Renal cortical epithelial cell (primary cell): ENCODE data around the gene HLF. TPM values are rescaled to one million over a fixed set of nuclear protein-coding genes. Genes with fewer than 3 reads are reported as not detected.

ENCODE experiments used
- DNase-seq: peaks from one replicate; pipeline ENCODE4 v3.0.0-alpha.2; 2011; ENCODE audit warnings: low read depth
- total RNA-seq: library from RNA; depleted of rRNA; stranded (reverse); fragments of >200 nt; gene quantifications from 2 replicates; pipeline ENCODE4 v1.2.3, GENCODE V29; 2014

HLF gene
- total RNA-seq, 1 donor from 2014 or later, result 1.9 TPM

- no peak for DNase-seq
Observed at GRCh38 chr17:55258578-55259135, 6.1 kb upstream of the HLF start.

GRCh38 chr17:55259684-55260111, 5.1 kb upstream of the HLF start:
- no peak for DNase-seq

- no peak for DNase-seq
Observed at GRCh38 chr17:55261311-55261710, 3.4 kb upstream of the HLF start.

- DNase-seq, result no peak
Observed at GRCh38 chr17:55263569-55264277, 1.0 kb upstream of the HLF start.

- no peak for DNase-seq
Observed at GRCh38 chr17:55264278-55264644, 499 bp upstream of the HLF start.

GRCh38 chr17:55265311-55266021, 706 bp downstream of the HLF start:
- no peak for DNase-seq

- DNase-seq, result no peak
Observed at GRCh38 chr17:55266051-55266957, 1.5 kb downstream of the HLF start.

GRCh38 chr17:55266958-55267688, 2.4 kb downstream of the HLF start:
- no peak for DNase-seq

- DNase-seq, result no peak
Observed at GRCh38 chr17:55267777-55268648, 3.3 kb downstream of the HLF start.

GRCh38 chr17:55268649-55269480, 4.1 kb downstream of the HLF start:
- no peak for DNase-seq

- no peak for DNase-seq
Observed at GRCh38 chr17:55269894-55270293, 5.1 kb downstream of the HLF start.

- DNase-seq, result no peak
Observed at GRCh38 chr17:55271223-55271571, 6.4 kb downstream of the HLF start.

- DNase-seq, result no peak
Observed at GRCh38 chr17:55271958-55272710, 7.4 kb downstream of the HLF start.

GRCh38 chr17:55272711-55273578, 8.2 kb downstream of the HLF start:
- no peak for DNase-seq

- peak; percentile 94 for DNase-seq
Observed at GRCh38 chr17:55273579-55274354, 9.0 kb downstream of the HLF start.

GRCh38 chr17:55274355-55275255, 9.8 kb downstream of the HLF start:
- peak; percentile 43 for DNase-seq
